K562 (cell line): ENCODE measurements around the gene OR7D2. TPM values are rescaled to one million over a fixed set of nuclear protein-coding genes. Genes with fewer than 3 reads are reported as not detected.

Experiments used
- ATAC-seq: fragments of 200-7000 bp; cut with Tn5 transposase; 3 replicates; pipeline ENCODE4 v1.9.1; 2020; ENCODE audit warnings: moderate library complexity
- BruUV-seq: library from RNA; stranded (reverse); fragments of 400-500 nt; replicated peaks from 2 replicates; lab custom pipeline; 2021; lab: Mats Ljungman, UMichigan
- CTCF ChIA-PET: fragments of 300-600 bp; formaldehyde crosslinking; extraction: SDS; loops from one replicate; lab custom pipeline; 2021; ENCODE audit warnings: low intra/inter-chr PET ratio; lab: Yijun Ruan, JAX
- POLR2A ChIA-PET: fragments of 300-600, 350-650 bp; sonication (Branson Sonifier 250); formaldehyde crosslinking; extraction: SDS; loops from one replicate; lab custom pipeline; 2021; ENCODE audit warnings: antibody characterized with exemption, inconsistent platforms; lab: Yijun Ruan, JAX
- DNase-seq, 4 experiments: peaks; one replicate each; pipeline versions ENCODE4 v3.0.0 to v3.0.0-alpha.2; 2011 to 2018; ENCODE audit warnings: low spot score in 3 of 4, mixed read lengths in 3 of 4; ENCODE audit errors: extremely low read depth in 1 of 4
- FAIRE-seq: peaks from 2 replicates; lab custom pipeline; 2011; peaks lifted over from hg19 to GRCh38; lab: Jason Lieb, UNC
- H2AFZ ChIP-seq: 2 replicates; pipeline ENCODE4 v1.6.0; 2011; ENCODE audit warnings: low read depth, low read length, control low read depth, inconsistent platforms
- H3K27ac ChIP-seq: fragments of 200-600 bp; 3 replicates; pipeline ENCODE4 v1.8.0; 2011; ENCODE audit warnings: low read depth, mild to moderate bottlenecking, control low read depth, inconsistent platforms, low read length, moderate library complexity, mixed read lengths; ENCODE audit errors: extremely low read depth
- H3K27me3 ChIP-seq, 2 experiments: fragments of 300-600 bp in 1 of 2; 2 replicates in 1 of 2; 3 replicates in 1 of 2; pipeline versions ENCODE4 v1.6.0 to v1.8.0; 2011; ENCODE audit warnings: inconsistent platforms in 2 of 2, low read length in 2 of 2, mild to moderate bottlenecking in 1 of 2, mixed read lengths in 1 of 2, moderate library complexity in 1 of 2; ENCODE audit not compliant: control insufficient read depth in 2 of 2, insufficient read depth in 2 of 2
- H3K36me3 ChIP-seq: fragments of 300-600 bp; 3 replicates; pipeline ENCODE4 v1.8.0; 2011; ENCODE audit warnings: mild to moderate bottlenecking, low read length, inconsistent platforms; ENCODE audit not compliant: control insufficient read depth, insufficient read depth
- H3K4me1 ChIP-seq, 2 experiments: fragments of 200-600 bp in 1 of 2; replicated peaks in 1 of 2; 2 replicates in 1 of 2; 3 replicates in 1 of 2; pipeline versions ENCODE4 v1.5.1 to v1.8.0; 2011; ENCODE audit warnings: inconsistent platforms in 2 of 2, low read length in 2 of 2, mild to moderate bottlenecking in 1 of 2, mixed read lengths in 1 of 2, moderate library complexity in 1 of 2; ENCODE audit not compliant: control insufficient read depth in 2 of 2, insufficient read depth in 2 of 2
- H3K4me2 ChIP-seq: 2 replicates; pipeline ENCODE4 v1.6.1; 2011; ENCODE audit warnings: low read length, control low read depth, inconsistent platforms, mixed read lengths; ENCODE audit not compliant: insufficient read depth
- H3K4me3 ChIP-seq: fragments of 200-600 bp; sonication (generic), shearing (Covaris generic); 2 replicates; pipeline ENCODE4 v1.5.1; 2016; ENCODE audit warnings: control low read depth, inconsistent platforms
- H3K79me2 ChIP-seq: fragments of 200-600 bp; 3 replicates; pipeline ENCODE4 v1.8.0; 2011; ENCODE audit warnings: low read length, inconsistent platforms; ENCODE audit not compliant: control insufficient read depth, insufficient read depth
- H3K9ac ChIP-seq, 2 experiments: 2 replicates each; pipeline versions ENCODE4 v1.6.0 to v1.6.1; 2011; ENCODE audit warnings: low read depth in 2 of 2, low read length in 2 of 2, control low read depth in 1 of 2, inconsistent platforms in 1 of 2, mild to moderate bottlenecking in 1 of 2, mixed read lengths in 1 of 2; ENCODE audit not compliant: insufficient read depth in 1 of 2
- H3K9me1 ChIP-seq: one replicate; pipeline ENCODE4 v1.6.0; 2011; ENCODE audit warnings: inconsistent platforms, mild to moderate bottlenecking, low read length, moderate library complexity; ENCODE audit not compliant: control insufficient read depth, insufficient read depth
- H3K9me3 ChIP-seq: replicated peaks from 2 replicates; pipeline ENCODE4 v1.5.1; 2011; ENCODE audit warnings: low read depth, low read length, inconsistent platforms; ENCODE audit not compliant: control insufficient read depth, insufficient read depth
- H4K20me1 ChIP-seq: replicated peaks from 2 replicates; pipeline ENCODE4 v1.6.1; 2011; ENCODE audit warnings: low read length, inconsistent platforms, mixed read lengths; ENCODE audit not compliant: control insufficient read depth, insufficient read depth
- BRF1 ChIP-seq: IDR thresholded peaks from 3 replicates; pipeline ENCODE4 v1.6.1; 2011; ENCODE audit warnings: borderline replicate concordance, mild to moderate bottlenecking; ENCODE audit not compliant: insufficient read length; ENCODE audit errors: extremely low read depth
- CEBPB ChIP-seq: fragments of 450-650 bp; IDR thresholded peaks from 2 replicates; pipeline ENCODE4 v1.6.1; 2016; ENCODE audit warnings: missing genetic modification characterization, missing compliant biosample characterization
- COPS2 ChIP-seq: fragments of 450-650 bp; conservative IDR thresholded peaks from 2 replicates; pipeline ENCODE4 v1.6.1; 2016; ENCODE audit warnings: mild to moderate bottlenecking, moderate library complexity
- CREB3 ChIP-seq: fragments of 450-650 bp; conservative IDR thresholded peaks from 2 replicates; pipeline ENCODE4 v1.6.1; 2016; ENCODE audit warnings: missing genetic modification characterization, low read depth, mild to moderate bottlenecking, missing compliant biosample characterization, moderate library complexity
- CREB3L1 ChIP-seq: fragments of 450-650 bp; IDR thresholded peaks from 2 replicates; pipeline ENCODE4 v1.6.1; 2014; ENCODE audit warnings: low read depth, mild to moderate bottlenecking, moderate library complexity, borderline replicate concordance
- KLF6 ChIP-seq: fragments of 250-450 bp; sonication (Bioruptor Pico); IDR thresholded peaks from 2 replicates; pipeline ENCODE4 v1.4.0; 2020; ENCODE audit warnings: mild to moderate bottlenecking, moderate library complexity, borderline replicate concordance
- TFAP4 ChIP-seq: sonication (generic); formaldehyde crosslinking; IDR thresholded peaks from 2 replicates; pipeline ENCODE4 v1.8.0; 2022; ENCODE audit warnings: missing genetic modification reagents, mild to moderate bottlenecking, moderate library complexity, borderline replicate concordance
- WGBS: fragments of 100-300 bp; shearing (Covaris generic); methylation state at CpG from one replicate; pipeline ENCODE4 v1.1.6; 2016; ENCODE audit warnings: low coverage, mixed read lengths; ENCODE audit not compliant: insufficient coverage; ENCODE audit errors: missing lambda C conversion rate; 5-methylcytosine and 5-hydroxymethylcytosine counted together
- in situ Hi-C: fragments of 300-500 bp; cut with MboI; formaldehyde crosslinking; loops from 4 replicates; pipeline ENCODE4 v1.15.0; 2018; ENCODE audit warnings: inconsistent platforms, mixed read lengths
- intact Hi-C: fragments of 100-400 bp; cut with micrococcal nuclease; formaldehyde crosslinking; loops from 2 replicates; pipeline ENCODE4 v1.14.2; 2022
- polyA plus RNA-seq, 8 experiments: library from polyadenylated mRNA; depleted of rRNA in 4 of 8; stranded (reverse) in 5 of 8; unstranded in 3 of 8; fragments of >200 nt; fragmentation: Nextera tagmentation in 2 of 8; fragmentation: Illumina TruSeq in 1 of 8; extraction: Ambion mirVana in 2 of 8; extraction: Trizol in 1 of 8; gene quantifications; 2 replicates each; pipeline versions ENCODE4 v1.2.1 to v1.2.3, GENCODE V29; 2011 to 2014; ENCODE audit warnings: inconsistent platforms in 1 of 8, missing spikeins in 1 of 8
- total RNA-seq, 7 experiments: library from RNA; depleted of rRNA in 6 of 7; stranded (reverse); fragments of >200 nt in 6 of 7; fragmentation: Illumina TruSeq in 2 of 7; extraction: Trizol in 2 of 7; gene quantifications; 2 replicates each; pipeline versions ENCODE4 v1.2.1 to v1.2.3, GENCODE V29; 2011 to 2021; ENCODE audit warnings: low replicate concordance in 1 of 7

Gene OR7D2
- total and polyA plus RNA-seq, 9 of the 15 experiments (the other 6 are each of a cell fraction or from before 2014, with no cell fraction given): 0.05 to 0.75 (median 0.45) TPM

GRCh38 chr19:9171393-9171991 lies 7.3 kb upstream of the OR7D2 start:
- ATAC-seq (no peak), FAIRE-seq (no peak), DNase-seq (no peak)
- H3K9me1 ChIP-seq: no peaks in the 10 kb centered on the region
- no peak overlapping the region for H3K4me2 ChIP-seq
- in situ Hi-C loops: no loop called here
- no peaks in the 10 kb centered on the region for H3K9me3 ChIP-seq
- ChIA-PET POLR2A (no interaction called here), CTCF (no interaction called here)
- no peak overlapping the region for H2AFZ ChIP-seq
- no peaks in the 10 kb centered on the region for H3K79me2 ChIP-seq
- H4K20me1 ChIP-seq: no peaks in the 10 kb centered on the region
- H3K4me3 ChIP-seq: no peak overlapping the region
- no peaks in the 10 kb centered on the region for H3K36me3 ChIP-seq
- intact Hi-C loops: no loop called here
- no TSS peak for BruUV-seq
- H3K27ac ChIP-seq: no peak overlapping the region
- H3K9ac ChIP-seq: no peak overlapping the region
- no peak for TF ChIP-seq CEBPB (tag)
- TF ChIP-seq COPS2: no peak
- TF ChIP-seq TFAP4 (CRISPR knock-in tag): no peak
- no peak for TF ChIP-seq KLF6 (CRISPR knock-in tag)
- TF ChIP-seq CREB3L1: no peak
- TF ChIP-seq BRF1: no peak
- TF ChIP-seq CREB3 (tag): no peak
- no peaks in the 10 kb centered on the region for H3K4me1 ChIP-seq
- WGBS: 10% methylated on average over 2 of the region's 6 CpGs
- H3K27me3 ChIP-seq: no peaks in the 10 kb centered on the region
